ENCODE results near the gene ASB18.

Gene ASB18

DNA sequence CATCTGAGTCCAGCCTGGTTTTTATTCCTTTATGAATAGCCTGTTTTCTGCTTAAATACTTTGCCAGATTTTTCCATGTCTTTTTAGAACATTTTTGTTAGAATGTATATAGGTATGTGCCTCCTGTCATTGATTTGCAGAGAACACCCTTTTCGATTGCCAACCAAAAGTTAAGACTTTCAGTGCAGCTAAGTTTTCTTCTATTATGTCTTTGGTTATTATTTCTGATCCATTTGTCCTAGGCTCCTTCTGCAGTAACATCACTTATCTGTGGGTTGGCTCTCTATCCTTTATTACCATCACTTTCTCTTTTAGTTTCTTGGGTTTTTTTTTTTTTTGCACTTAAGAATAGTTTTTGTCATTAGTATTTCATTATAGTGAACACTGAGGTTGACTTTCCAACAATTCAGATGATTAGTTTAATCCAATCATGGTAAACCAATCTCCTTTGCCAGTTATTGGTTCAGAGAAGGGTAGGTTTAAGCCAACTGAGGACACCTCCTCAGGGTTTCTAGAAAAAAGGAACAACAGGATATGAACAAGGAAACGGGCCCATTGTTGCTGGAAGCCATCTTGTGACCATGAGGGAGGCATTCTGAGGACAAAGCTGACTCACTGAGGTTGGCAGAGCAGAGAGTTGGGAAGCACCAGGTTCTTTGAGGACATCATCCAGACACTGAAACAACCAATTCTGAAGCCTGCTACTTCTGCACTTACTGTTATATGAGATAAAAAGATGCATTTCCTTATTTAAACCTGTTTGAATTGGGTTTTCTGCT, 58.1 kb downstream of the ASB18 start:
- no peak for DNase-seq

DNA sequence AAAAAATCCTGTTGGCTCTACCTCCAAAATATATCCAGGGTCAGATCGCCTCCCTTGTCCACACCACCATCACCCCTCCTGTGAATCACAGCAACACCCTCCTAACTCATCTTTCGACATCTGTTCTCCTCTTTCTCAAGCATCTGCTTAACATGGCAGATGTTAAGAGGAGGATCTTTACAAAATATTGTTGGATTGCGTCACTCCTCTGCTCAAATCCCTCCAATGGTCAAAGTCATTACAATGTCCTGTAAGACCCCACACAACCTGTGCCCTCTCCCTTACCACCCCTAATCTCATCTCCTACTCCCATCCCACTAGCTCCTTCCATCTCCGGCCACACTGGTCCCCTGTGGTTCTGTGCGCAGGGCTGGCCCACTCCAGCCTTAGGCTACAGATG, 59.3 kb downstream of the ASB18 start:
- DNase-seq = no peak

DNA sequence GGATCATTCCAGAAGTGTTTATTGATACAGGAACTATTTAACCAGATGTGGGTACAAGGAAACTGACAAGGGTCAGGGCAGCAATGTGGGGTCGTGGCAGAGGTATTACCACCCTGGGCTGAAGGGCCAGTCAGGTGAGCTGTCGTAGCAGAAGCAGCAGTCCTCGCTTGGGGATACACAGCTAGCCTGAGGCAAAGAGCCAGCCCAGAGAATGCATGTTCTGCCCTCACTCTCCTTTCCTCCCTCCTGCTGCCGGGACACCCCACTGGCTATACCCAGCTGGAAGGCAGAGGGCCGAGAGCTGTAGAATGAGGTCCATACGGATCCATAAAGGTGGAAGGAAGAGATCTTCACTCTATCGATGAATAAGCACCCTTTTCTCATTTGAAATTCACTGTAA, 63.8 kb downstream of the ASB18 start:
- DNase-seq = no peak

DNA sequence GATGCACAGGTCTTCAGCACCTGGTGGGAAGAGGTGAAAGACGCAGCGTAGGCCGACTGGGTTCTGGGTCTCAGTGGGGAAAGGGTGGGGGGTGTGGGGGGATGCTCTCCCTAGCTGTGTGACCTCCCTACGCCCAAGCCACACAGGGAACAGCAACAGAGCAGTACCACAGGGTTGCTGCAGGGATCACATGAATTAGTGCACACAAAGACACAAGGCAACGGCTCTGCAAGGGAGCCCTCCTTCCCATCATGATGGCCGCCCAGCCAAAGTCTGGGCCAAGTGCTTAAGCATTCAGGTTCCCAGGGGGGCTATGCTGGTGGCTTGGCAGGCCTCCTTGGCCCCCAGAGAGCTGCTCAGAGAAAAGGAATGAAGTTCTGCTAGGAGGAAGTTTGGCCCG, 67.8 kb downstream of the ASB18 start:
- no peak for DNase-seq

DNA sequence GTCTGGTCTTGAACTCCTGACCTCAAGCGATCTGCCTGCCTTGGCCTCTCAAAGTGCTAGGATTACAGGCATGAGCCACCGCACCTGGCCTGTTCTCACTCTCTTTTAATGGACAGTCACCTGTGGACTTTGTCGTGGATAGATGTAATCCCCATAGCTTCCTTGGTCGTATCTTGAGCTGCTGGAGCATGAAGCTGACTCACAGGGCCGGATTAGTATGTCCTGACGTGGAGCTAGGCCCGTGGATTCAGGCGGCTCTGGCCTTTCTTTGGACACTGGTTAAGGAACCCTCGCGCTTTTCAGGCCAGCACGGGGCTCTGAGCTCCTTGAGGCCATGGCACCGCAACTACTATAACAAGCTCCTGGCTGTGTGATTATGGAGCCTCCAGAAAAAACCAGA, 68.5 kb downstream of the ASB18 start:
- DNase-seq = no peak

DNA sequence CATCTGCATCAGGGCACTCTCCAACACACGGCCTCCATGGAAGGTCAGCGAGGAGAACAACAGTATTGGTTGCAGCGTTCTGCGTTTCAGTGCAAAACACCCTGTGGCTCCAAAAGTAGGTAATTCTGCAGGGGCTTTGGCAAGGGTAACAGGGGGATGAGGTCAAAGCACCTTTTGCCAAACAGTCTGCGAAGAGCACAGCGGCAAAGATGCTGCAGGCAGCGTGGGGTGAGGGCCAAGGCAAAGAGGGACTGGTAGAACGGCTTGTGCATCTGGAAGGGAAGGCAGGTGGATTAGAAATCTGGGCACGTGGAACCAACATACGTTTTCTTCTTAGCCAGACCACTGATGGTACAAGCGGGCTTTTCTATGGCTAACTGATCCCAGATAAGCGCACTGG, 69.4 kb downstream of the ASB18 start:
- no peak for DNase-seq

DNA sequence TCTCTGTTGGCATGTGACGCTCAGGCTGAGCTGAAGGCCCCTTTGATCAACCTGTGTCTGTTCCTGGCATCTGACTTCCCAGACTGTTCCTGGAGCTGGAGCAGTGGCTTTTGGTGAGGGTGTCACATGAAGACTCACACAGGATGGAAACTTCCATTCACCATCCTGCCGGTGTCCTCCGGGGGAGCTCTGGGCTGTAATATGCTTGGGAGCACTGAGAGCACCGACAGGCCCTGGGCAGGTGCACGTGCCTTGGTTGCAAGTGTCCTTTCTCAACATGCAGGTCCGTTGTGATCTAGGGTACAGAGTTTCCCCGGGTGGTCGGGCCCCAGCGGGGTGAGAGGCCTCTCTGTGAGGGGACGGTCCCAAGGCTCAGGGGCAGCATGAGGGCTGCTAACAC, 71.2 kb downstream of the ASB18 start:
- no peak for DNase-seq

DNA sequence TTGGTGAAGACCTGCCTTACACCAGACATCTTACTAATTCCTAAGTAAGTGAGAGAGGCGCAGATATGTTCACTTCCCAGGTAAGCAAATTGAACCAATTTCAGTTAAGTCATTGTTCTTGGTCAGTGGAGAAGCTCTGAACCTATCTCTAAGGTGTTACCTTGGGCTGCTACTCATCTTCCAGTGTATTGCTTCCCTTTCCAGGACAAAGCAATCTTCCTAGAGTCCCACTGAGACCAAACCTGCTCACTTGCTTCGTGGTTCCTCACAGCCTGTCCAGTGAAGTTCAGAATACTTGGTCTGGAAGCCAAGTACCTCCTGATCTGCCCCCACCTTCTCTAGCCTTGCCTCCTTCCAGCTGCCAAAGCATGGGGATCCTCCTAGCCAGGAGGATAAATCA, 73.5 kb downstream of the ASB18 start:
- no peak for DNase-seq

DNA sequence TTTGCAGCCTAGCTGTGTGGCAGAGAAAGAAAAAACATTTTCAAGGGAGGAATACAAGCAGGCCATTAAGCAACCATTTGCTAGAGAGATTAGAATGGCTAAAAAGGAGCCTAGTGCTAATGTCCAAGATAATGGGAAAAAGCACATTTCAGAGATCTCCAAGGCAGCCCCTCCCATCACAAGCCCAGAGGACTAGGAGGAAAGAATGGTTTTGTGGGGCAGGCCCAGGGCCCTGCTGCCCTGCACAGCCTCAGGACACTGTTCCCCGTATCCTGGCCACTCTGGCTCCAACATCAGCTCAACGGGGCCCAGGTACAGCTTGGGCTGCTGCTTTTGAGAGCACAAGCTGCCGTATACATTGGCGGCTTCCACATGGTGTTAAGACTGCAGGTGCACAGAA, 79.5 kb downstream of the ASB18 start:
- DNase-seq = no peak

DNA sequence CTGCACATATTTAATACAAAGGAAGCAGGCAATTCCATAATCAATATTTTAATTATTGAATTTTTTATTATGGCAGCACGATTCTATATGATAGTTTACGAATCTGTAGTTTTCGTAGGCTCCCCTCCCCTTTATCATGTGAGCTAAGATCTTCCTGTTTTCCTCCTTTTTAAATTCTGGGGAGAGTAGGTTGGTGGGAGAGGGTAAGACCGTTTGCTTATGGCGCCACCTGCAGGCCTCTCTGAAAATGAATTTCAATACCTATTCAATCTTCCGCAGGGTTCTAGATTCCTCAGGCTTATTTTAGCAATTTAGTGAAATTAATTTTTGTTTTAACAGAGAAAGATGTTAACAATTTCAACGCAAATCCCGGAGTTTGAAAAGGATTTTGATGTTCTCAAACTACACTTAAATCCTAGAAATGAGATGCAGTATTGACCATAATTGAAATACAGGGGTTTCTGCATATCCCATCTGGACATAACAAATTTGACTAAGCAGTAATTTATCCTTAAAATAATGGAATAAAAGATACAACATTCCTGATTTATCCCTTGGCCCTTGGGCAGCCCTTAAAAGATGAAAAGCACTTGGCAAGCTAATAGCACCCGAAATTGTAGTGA, 83.3 kb downstream of the ASB18 start:
- DNase-seq = peak; percentile 77

DNA sequence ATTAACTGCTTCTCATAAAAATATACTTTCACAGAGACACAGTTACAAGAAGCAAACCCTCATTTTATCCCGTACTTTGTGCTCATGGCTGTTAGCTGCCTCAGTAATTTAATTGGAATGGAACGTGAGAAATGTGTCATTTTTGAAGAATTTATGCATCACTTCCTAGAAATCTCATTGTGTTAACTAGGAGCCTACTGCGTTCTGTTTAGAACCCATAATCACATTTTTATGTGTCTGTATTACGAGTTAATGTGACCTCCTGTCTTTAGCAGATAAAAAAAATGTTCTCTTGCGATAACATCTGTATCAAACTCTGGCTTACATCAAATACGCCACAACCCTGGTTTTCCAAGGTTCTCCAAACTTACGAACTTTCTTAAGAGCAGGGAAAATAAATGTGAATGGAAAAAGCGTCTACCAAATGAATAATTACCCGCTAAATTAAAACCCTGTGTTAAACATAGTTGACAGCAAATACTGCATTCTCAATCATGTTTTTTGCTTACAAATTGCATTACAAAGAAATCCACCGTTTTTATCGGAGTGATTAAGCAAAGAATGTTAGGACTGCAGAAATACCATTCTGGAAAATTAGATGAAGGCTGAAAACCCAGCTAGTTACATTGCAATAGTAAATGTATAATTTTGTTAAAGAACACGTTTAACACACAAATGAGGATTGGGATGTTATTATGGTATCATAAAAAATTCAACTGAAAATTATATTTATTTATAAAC, 84.0 kb downstream of the ASB18 start:
- no peak for DNase-seq

DNA sequence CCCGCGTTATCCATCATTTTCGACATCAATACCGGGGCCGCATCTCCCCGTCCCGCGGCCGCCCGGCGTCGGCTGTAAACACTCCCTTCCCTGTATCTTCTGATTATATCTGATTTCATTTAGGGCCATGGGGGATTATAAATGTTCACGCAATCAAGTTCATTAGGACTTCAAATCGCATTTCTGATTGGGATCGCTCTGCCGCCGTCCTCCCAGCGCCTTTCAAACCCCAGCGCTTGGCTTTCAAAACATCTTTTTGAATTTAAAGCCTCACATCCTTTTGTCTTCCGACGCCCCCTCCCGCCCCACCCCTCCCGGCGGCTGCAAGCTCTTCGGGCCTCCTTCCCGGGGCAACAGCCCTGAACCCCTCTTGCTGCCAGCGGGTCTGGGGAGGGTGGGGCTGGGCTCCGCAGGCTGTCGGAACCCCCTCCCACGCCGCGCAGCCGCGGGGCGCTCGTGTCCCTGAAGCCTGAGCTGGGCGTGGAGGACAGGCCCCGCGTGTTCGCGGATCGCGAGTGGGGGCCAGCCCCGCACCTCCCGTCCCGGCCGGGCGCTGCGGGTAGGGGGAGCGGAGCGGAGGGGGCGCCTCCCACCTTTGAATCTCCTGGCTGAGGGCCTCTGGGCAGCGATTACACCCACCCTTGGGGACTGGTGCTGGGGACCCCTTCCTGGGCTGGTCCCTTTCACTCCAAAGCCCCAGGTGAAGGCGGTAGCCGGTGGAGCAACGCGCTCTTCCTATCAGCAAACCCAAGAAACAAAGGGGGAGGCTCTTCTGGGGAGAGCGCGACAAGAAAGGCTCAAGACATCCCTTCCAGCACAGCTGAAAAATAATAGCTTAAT, 84.8 kb downstream of the ASB18 start:
- DNase-seq = no peak

DNA sequence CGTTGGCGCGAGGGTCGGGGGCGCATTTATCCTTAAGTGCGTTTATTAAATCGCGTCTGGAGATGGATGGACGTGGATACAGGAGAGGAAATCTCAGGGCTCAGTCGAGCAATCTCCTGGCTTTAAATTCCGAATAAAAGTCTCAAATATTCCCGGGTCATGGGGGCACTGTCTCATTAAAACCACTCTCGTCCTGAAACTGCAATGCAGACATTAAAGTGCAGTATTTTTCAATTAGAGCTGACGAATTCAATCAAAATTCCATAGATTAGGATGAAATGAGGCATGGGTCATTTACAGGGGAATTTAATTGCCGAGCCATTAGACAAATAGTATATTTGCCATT, 85.3 kb downstream of the ASB18 start:
- DNase-seq = no peak

DNA sequence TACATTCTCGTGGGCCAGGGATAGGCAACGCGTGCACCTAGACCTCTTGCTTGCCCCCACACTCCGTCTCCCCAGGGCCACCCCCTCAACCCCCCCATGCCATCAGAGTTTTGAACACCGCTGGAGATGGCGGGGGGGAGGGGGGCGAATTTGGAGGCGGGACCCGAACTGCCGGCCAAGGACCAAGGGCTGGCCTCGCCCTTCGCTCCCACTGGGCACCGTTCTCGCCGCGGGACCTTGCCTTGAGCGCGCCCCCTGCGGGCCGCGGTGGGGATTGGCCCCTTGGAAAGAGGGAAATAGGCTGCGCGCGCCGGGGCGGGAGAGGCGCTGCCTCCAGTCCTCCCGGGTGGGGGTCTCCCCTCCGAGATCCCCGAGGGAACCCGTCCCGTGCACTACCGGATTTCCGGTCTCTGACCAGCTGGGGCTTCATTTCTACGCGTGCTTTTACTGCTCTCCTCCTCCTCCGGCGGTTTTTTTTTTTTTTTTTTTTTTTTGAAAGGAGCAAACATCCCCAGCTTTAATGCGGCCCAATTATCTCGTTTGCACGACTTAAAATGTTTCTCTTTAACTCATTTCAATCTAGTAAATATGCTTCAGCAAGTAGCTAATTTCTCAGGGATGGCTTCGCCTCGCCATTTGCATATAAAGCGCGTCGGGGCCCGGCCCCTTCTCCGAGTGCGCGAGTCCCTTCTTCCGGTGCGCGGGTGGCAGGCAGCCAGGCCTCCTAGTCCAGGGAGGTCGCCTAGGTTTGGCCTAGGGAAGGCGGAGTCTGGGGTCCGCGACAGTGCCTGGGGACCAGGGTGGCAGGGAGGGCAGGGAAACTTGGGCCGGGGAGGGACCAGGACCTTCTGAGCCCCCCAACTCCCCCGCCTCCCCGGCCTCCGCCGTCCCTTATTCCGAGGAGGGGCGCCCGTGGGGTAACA, 86.0 kb downstream of the ASB18 start:
- peak; percentile 56 for DNase-seq

DNA sequence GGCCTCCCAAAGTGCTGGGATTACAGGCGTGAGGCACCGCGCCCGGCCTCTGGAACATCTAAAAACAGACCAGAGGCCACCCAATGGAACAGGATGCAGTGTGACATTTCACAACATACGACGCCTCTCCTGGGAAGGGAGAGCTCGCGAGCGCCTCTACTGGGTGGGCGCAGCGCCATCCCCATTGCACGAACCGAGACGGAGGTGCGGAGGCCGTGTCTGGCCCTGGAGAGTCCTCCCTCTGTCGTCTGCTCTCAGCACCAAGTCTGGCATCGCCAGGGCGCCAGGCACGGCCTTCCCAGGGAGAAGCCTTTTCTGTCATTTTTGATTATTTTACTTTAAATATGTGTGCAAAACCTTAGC, 86.6 kb downstream of the ASB18 start:
- peak; percentile 68 for DNase-seq

DNA sequence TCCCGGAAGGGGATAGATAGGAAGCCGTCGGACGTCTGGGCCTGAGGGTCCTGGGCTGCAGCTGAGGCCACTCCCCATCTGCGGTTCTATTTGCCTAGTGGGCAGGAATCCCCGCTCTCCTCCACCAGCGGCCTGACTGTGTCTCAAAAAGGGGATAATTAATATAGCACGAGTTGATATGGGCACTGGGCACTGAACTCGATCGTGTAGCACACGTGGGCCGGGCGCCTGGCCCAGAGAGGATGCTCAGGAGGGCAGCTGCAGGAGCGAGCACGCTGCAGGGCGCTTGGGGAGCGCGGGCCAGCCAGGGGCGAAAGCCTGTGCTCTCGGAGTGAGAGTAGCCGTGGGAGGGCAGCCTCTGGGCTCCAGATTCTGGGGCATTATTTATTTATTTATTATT, 87.3 kb downstream of the ASB18 start:
- DNase-seq = no peak

DNA sequence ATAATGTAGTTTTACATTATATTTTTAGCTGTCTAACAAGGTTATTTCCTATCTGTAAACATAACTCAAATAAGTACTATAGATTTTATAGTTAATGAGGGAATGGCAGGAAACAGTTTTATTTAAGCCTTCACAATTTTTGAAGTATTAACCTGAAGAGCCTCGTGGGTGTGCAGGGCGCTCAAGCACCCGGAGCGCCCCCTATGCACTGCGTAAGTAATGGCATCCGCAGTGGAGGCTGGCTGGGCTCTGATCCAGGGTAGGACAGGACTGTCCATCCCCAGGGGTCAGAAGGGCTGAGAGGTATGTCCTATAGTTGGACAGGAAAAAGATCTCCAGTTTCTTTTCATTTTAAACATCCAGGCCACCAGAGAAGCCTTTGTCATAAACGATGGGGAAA, 87.8 kb downstream of the ASB18 start:
- DNase-seq = peak; percentile 35

DNA sequence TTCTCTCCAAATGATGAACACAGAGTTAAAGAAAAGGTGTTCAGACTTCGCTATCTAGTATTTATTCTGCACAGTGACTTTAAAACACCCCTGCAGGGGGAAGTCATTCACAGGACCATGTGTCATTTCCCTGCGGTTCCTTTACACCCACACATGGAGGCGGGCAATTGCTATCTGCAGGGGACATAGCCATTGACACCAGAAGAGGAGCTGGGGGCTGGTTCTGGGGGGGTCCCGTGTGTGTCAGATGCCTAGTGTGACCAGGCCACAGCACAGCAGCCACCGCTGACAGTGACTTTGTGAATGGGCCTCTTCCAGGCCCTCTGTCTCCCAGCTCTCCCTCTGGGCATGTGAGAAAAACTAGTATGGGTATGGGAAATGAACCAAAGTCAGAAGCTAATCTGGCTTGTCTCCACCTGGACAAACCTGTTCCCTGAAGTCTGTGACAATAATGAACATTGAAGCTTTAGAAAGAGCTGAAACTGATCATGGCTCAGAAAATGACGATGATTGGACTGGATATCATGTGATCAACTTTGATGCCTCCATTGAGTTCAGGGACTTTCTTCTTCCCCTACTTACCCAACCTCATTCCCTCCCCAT, 88.6 kb downstream of the ASB18 start:
- DNase-seq = no peak

DNA sequence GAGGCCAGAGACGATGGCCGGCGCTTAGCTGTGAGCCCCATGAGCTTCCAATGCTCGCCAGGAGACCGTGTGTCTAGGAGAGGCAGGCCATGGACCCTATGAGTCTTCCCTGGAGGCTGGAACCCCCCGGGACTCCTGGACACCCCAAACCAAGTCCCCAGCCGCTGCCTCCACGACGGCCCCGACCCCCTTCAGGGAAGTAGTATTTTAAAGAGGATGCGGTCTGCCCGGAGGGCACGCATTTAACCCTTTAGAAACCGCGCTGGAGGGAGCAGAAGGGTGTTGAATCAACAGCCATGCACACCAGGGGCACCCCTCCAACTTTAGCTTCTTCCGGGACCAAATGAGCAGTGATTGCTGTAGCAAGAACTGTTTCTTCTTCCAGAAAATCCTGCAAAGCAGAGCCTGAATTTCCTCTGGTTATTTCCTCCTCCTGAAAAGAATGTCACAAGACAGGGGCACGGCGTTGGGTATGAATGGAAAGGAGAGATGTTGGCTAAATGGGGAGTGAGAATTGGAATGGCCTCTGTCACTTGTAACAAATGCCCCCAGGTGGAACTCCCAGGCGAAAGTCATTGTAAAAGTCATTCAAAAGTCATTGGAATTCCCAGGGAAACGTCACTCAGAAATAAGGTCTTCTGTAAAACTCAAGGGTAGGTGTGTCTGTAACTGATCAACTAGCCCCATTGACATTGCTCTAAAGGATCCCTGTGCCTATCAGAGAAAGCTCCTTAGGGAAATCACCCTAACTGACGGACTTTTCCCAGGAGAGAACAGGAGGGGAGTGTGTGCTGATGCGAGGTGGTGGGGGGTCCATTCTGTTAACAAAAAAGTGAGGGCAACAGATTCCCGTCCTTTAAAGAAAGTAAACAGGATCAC, 90.2 kb downstream of the ASB18 start:
- DNase-seq = no peak

DNA sequence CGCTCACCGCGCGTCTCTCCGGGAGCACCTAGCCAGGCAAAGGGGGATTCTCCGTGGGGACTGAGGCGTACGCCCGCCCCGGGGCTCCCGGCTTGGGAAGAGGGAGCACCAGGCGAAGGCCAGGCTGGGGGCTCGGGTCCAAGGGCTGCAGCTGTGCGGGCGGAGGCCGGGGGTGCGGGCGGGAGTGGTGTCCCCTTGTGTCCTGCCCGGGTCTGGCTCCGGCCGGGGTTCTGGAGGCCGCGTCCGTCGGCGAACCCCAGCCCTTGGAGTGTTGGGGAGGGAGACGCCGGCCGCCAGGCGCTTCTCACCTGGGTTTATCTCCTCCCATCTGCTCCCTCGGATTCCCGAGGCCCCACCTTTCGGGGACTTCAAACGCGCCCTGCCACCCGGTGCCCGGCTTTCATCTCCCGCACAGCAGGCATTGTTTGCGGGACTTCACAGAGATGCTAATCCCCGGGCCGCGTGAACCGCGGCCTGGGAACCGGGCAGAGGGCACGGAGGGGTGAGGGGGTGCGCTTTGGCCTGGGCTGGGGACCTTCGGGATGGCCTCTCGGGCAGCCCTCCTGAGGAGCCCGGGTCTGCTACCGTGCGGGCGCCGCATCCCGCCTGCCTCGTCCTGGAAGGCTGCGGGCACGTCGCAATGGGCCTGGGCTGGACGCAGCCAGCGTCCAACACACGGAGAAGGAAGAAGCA, 91.0 kb downstream of the ASB18 start:
- no peak for DNase-seq

All from hematopoietic multipotent progenitor cell treated with erythropoietin and hydrocortisone succinate and interleukin-3 and kit ligand, for 6 days (in vitro differentiated cells).